Rectal smooth muscle tissue (tissue), 1 donor: ENCODE data around the gene TRIOBP.

Experiments used
- H3K27ac ChIP-seq: one replicate; pipeline ENCODE4 v1.7.0; 2013; ENCODE audit warnings: low read depth, low read length, inconsistent platforms
- H3K27me3 ChIP-seq: one replicate; pipeline ENCODE4 v1.7.0; 2013; ENCODE audit warnings: low read length; ENCODE audit not compliant: control insufficient read depth, insufficient read depth
- H3K36me3 ChIP-seq: one replicate; pipeline ENCODE4 v1.7.0; 2013; ENCODE audit warnings: low read length; ENCODE audit not compliant: control insufficient read depth, insufficient read depth
- H3K4me1 ChIP-seq: one replicate; pipeline ENCODE4 v1.7.0; 2013; ENCODE audit warnings: low read length; ENCODE audit not compliant: control insufficient read depth, insufficient read depth
- H3K4me3 ChIP-seq: one replicate; pipeline ENCODE4 v1.7.0; 2013; ENCODE audit warnings: low read length
- H3K9ac ChIP-seq: one replicate; pipeline ENCODE4 v1.7.0; 2013; ENCODE audit warnings: low read length

TRIOBP gene

DNA sequence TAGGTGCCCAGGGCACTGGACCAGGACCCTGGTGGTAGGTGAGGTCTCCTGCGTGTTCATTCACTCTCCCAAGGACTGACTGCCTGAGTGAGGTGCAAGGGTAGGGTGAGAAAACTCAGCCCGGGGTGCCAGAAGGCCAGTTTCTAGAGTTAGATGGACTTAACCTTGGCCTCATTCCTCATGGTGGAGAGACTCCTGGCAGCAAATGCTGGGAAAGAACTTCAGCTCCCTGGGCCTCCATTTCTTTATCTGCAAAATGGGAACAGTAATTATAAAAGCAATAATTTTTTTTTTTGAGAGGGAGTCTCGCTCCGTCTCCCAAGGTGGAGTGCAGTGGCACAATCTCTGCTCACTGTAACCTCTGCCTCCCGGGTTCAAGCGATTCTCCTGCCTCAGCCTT is 47.7 kb downstream of the TRIOBP start:
- Histone ChIP-seq H3K9ac (no peak overlapping the region), H3K27me3 (no peaks in the 10 kb centered on the region), H3K4me3 (no peak overlapping the region), H3K4me1 (peaks cover 50% of the 10 kb centered on the region), H3K36me3 (no peaks in the 10 kb centered on the region), H3K27ac (peak overlapping the region; percentile 84)

DNA sequence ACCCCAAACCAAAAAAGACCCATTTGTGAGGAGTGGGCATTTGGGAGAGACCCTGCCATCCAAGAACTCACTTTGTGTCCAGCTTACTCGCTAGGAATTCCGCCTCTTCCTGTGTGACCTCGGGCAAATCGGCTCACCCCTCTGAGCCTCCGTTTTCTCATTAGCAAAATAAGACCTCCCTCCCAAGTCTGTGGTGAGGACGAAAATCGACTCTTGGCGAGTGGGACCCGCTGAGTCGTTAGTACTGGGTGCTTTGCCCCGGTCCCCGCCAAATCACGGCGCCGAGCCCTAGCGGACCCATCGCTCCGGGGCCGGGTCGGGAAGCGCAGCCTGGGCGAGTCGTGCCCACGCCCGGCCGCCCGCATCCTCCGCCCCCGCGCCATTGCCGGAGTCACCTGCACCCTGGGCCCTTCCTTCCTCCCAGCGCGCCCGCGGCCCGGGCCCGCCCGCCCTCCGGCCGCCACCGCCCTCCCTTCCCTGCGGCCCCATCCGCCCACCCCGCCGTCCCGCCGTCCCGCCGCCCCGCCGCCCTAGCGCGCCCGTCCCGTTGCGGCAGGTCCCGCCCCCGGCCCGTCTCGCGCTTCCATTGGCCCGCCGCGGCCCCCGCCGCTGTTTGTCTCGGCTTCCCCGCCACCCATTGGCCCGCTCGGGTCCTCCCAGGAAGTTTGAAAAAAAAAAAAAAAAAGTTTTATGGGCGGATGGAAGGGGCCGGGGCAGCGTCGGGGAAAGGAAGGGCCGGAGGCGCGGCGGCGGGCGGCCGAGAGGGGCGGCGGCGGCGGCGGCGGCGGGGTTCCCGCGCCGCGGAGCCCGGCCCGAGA is 48.9 kb downstream of the TRIOBP start:
- peaks cover 49% of the 10 kb centered on the region for H3K4me1 ChIP-seq
- peak overlapping the region; percentile 87 for H3K27ac ChIP-seq
- H3K9ac ChIP-seq, result peak overlapping the region; percentile 94
- no peaks in the 10 kb centered on the region for H3K27me3 ChIP-seq
- H3K4me3 ChIP-seq, result peak overlapping the region; percentile 88
- H3K36me3 ChIP-seq, result no peaks in the 10 kb centered on the region

DNA sequence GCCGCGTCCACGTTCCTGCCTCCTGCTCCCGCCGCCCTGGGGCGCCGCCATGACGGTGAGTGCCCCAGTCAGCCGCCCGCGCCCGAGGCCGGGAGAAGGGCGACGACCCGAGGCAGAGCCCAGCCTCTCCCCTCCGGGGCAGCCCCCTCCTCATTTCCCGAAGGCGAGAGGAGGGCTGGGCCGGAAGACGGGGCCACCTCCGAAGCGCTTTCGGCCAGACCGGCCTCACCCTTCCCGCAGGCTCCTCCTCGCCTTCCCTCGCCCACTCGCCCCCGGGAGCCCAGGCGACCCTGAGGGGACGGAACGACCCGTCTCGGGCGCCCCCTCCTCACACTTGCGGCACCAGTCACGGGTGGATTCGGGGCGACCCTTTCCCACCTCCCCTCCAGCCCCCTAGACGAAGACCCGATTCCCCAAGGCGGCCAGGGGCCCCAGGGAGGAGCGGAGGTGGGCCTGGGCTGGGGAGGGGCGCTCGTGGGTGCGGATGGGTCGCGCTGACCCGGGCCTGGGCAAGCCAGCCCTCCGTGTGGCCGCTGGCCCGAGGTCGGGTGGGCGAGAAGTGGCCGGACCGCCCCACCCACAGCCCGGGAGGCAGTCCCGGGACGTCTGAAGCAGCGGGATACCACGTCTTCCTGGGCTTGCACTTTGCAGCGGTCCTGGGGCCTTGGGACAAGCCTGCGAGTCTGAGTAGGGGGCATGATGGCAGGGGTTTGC is 49.7 kb downstream of the TRIOBP start:
- H3K9ac ChIP-seq, result peak overlapping the region; percentile 94
- no peaks in the 10 kb centered on the region for H3K27me3 ChIP-seq
- peaks cover 49% of the 10 kb centered on the region for H3K4me1 ChIP-seq
- no peaks in the 10 kb centered on the region for H3K36me3 ChIP-seq
- H3K27ac ChIP-seq, result peak overlapping the region; percentile 84
- H3K4me3 ChIP-seq, result peak overlapping the region; percentile 88

DNA sequence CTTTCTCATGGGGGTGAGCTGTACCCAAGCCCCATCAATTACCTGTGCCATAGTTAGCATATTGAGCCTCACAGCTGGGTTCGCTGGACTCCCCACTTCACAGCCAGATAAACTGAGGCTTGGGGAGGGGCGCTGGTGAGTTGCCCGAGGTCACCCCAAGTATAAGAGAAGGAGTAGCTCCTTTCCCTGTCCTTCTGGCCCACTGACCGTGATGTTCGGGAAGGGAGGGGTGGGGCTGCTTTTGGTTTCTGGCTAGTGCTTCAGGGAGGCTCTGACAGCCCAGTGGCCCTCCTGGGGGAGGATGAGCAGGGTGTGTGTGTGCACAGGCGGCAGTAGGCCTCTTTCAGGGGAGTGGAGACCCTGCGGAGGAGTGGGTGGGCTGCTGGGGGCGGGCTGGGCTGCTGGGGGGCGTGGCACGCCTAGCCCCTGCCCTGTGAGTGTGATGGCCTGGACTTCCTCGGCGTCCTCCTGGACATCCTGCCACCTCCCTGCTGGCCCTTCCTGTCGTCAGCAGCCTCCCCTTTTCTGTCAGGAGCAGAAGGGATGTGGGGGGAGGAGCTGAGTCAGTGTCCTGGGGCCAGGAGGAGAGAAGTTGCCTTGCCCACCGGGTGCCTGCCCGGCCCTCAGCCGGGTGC is 50.3 kb downstream of the TRIOBP start:
- Histone ChIP-seq H3K4me3 (peak overlapping the region; percentile 88), H3K27ac (peak overlapping the region; percentile 84), H3K27me3 (no peaks in the 10 kb centered on the region), H3K4me1 (peaks cover 51% of the 10 kb centered on the region), H3K9ac (peak overlapping the region; percentile 94), H3K36me3 (no peaks in the 10 kb centered on the region)

DNA sequence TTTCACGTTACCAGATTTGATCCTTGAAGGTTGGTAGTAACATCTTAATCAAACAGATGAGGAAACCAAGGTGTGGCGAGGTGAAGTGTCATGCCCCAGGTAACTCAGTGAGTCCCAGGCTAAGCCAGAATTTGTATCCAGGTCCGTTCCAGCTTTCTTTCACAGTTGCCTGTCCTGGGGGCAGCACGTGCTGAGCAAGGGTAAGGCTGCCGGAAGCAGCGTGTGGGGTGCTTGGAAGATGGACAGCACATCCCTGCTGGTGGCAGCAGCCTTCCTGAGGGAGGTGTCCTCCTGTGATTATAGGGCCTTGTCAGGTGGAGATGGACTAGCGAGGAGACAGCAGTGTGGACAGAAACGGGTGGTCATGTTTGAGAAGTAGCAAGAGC is 50.9 kb downstream of the TRIOBP start:
- Histone ChIP-seq H3K4me1 (peaks cover 51% of the 10 kb centered on the region), H3K4me3 (peak overlapping the region; percentile 88), H3K36me3 (no peaks in the 10 kb centered on the region), H3K27ac (peak overlapping the region; percentile 84), H3K9ac (peak overlapping the region; percentile 45), H3K27me3 (no peaks in the 10 kb centered on the region)

DNA sequence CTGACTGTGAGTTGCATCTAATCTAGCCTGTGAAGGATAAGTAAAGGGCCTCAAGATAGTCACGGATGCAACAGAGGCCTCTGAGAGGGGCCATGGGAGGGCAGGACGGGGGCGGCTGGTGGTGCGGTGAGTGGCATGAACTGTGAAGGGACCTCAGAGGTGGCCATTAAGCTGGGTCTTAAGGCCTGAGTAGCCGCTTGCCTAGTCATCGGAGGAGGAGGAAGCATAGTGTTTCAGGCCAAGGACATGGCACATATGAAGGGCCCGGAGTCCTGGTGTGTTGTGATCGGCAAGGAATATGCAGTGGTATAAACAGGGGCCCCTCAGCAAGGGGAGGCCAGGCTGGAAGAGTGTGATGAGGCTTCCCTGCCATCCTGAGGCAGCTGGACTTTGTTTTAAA is 51.8 kb downstream of the TRIOBP start:
- H3K9ac ChIP-seq, result no peak overlapping the region
- H3K4me1 ChIP-seq, result peaks cover 48% of the 10 kb centered on the region
- no peaks in the 10 kb centered on the region for H3K36me3 ChIP-seq
- H3K27ac ChIP-seq, result no peak overlapping the region
- no peak overlapping the region for H3K4me3 ChIP-seq
- no peaks in the 10 kb centered on the region for H3K27me3 ChIP-seq

DNA sequence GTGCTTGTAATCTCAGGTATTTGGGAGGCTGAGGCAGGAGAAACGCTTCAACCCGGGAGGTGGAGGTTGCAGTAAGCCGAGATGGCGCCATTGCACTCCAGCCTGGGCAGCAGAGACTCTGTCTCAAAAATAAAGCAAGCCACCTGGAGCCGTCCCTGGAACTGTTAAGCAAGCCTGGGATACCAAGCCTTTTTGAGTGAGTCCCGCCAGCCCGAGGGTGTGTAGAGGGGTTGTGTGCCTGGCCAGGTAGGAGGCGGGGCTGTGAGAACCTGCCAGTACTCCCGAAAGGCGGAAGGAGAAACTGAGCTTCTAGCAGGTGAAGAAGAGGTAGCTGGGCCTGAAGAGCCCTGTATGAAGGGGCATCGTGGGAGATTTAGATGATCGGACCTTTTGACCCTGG is 52.4 kb downstream of the TRIOBP start:
- Histone ChIP-seq H3K4me3 (no peak overlapping the region), H3K4me1 (peaks cover 47% of the 10 kb centered on the region), H3K27me3 (no peaks in the 10 kb centered on the region), H3K9ac (no peak overlapping the region), H3K36me3 (no peaks in the 10 kb centered on the region), H3K27ac (peak overlapping the region; percentile 41)

DNA sequence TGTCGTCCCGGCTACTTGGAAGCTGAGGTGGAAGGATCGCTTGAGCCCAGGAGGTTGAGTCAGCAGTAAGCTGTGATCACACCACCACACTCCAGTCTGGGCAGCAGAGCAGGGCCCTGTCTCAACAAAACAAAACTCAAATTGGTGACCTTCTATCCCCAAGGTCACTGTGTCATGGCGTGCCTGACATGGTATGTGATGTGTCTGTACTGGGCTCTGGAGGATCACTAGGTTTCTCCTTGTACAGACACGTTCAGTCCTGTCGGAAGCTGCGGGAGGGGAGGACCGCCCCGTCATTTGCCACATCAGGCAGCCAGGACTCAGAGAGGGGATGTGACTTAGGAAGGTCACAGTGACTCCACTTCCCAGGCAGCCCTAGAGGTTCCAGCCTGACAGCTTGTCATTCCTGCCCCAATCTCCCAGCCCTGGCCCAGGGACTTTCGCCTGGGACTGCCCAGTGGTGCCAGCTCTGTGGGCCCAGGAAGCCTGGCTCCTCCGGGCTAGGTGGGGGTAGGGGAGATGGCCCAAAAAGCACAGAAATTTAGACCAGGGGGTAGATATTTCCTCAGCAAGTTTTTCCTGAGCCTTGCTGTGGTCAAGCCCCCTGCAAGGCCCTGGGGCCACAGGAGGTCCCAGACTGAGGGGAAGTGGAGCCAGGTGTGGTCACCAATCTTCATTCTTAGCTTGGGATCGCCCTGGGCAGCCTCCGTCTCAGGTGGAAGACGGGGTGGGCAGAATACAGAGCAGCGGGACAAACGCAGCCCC is 53.2 kb downstream of the TRIOBP start:
- Histone ChIP-seq H3K27me3 (no peaks in the 10 kb centered on the region), H3K4me3 (no peak overlapping the region), H3K9ac (no peak overlapping the region), H3K4me1 (peaks cover 46% of the 10 kb centered on the region), H3K36me3 (peaks cover 7% of the 10 kb centered on the region), H3K27ac (peak overlapping the region; percentile 91)

DNA sequence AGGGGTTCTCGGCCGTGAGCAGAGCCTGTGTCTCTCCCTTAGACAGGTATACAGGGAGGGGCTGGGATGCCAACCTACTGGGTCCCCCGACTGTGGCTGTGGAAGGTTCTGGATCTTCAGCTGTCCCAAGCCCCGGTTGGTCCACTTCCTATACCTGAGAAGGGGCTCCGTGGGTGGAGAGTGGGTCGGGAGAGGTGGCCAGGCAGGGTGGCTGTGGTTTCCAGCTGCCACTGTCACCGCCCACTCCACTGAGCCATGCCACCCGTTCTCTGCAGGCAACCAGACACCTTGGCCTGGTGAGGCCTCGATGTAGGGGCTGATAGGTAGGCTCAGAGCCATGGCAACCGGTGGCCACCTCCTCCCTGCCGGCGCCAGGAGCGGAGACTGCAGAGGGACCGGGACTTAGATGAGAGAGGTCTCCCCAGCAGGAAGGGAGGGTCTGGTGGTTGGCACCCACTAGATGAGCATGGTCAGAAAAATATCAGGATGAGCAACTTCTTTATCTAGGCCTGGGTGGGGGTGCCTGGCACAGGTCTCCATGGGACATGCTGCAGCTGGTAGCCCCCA is 53.8 kb downstream of the TRIOBP start:
- Histone ChIP-seq H3K36me3 (peaks cover 13% of the 10 kb centered on the region), H3K27ac (peak overlapping the region; percentile 91), H3K27me3 (no peaks in the 10 kb centered on the region), H3K9ac (peak overlapping the region; percentile 25), H3K4me1 (peaks cover 43% of the 10 kb centered on the region), H3K4me3 (no peak overlapping the region)

DNA sequence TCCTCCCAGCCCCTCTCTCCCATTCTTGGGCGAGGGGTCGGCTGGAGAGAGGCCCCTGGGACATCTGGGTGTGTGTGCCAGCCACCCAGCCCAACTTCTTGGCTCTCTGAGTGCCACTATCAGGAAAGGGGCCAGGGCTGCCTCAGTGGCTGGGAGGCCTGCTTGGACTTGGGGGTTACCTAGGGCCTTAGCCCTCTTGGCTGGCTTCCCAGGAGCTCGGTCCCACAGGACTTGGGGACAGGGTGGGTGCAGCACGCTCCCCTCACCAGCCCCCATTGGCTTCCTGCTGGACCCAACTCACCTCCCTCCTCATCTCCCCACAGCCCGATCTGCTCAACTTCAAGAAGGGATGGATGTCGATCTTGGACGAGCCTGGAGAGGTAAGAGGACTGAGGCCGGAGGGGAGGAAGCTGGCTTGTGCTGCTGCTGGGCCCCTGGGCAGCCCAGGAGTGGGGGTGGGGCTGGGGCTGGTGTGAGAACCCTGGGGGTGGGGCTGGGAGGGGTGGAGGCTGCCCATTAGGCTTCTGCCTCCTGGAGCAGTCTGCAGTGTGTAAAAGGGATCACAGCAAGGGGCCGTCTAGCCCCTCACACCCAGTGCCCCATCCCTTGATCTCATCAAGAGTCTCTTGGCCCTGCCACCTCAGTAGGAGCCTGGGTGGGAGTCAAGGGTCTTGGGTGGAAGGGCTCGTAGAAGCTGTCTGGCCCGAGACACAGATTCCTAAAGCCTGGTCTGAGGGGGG is 54.8 kb downstream of the TRIOBP start:
- H3K36me3 ChIP-seq, result peaks cover 17% of the 10 kb centered on the region
- peak overlapping the region; percentile 66 for H3K9ac ChIP-seq
- H3K4me3 ChIP-seq, result no peak overlapping the region
- peak overlapping the region; percentile 91 for H3K27ac ChIP-seq
- H3K27me3 ChIP-seq, result no peaks in the 10 kb centered on the region
- H3K4me1 ChIP-seq, result peaks cover 43% of the 10 kb centered on the region
